Activated CD8-positive, alpha-beta memory T cell treated with anti-CD3 and anti-CD28 coated beads, Interleukin-2, amount 50 U/mL, for 1 hour (primary cell): ENCODE measurements around the gene PLAAT2.
"Not testable (repeated sequence)": the region's sequence is repeated elsewhere in the genome, so short reads cannot be mapped to it uniquely, and the experiment has no call there.

Experiments used
- DNase-seq: peaks from one replicate; pipeline ENCODE4 v3.0.0-alpha.2; 2020; ENCODE audit errors: extremely low read depth

Gene PLAAT2

GRCh38 chr11:63563201-63564055, at the start of gene PLAAT2:
Gene PLAAT2 (minus strand): TSS chr11:63563379. CDS start chr11:63563324, 55 bp downstream.
- DNase-seq, result no peak

- DNase-seq, result no peak
Observed at GRCh38 chr11:63612181-63612580, 49.0 kb upstream of the PLAAT2 start.

- no peak for DNase-seq
Observed at GRCh38 chr11:63611395-63611747, 48.2 kb upstream of the PLAAT2 start.

GRCh38 chr11:63610604-63611394, 47.6 kb upstream of the PLAAT2 start:
- DNase-seq, result no peak

- DNase-seq, result no peak
Observed at GRCh38 chr11:63609971-63610580, 46.9 kb upstream of the PLAAT2 start.

- DNase-seq, result no peak
Observed at GRCh38 chr11:63609536-63609935, 46.4 kb upstream of the PLAAT2 start.

- no peak for DNase-seq
Observed at GRCh38 chr11:63608353-63609345, 45.5 kb upstream of the PLAAT2 start.

- DNase-seq, result no peak
Observed at GRCh38 chr11:63603180-63603518, 40.0 kb upstream of the PLAAT2 start.

GRCh38 chr11:63602290-63603179, 39.4 kb upstream of the PLAAT2 start:
- DNase-seq, result not testable (repeated sequence)

- DNase-seq, result no peak
Observed at GRCh38 chr11:63599211-63600122, 36.3 kb upstream of the PLAAT2 start.

GRCh38 chr11:63598556-63598955, 35.4 kb upstream of the PLAAT2 start:
- DNase-seq, result no peak

GRCh38 chr11:63595296-63595695, 32.1 kb upstream of the PLAAT2 start:
- no peak for DNase-seq

GRCh38 chr11:63592975-63593395, 29.8 kb upstream of the PLAAT2 start:
- DNase-seq, result no peak

GRCh38 chr11:63590024-63590788, 27.0 kb upstream of the PLAAT2 start:
- DNase-seq, result no peak

GRCh38 chr11:63589000-63589399, 25.8 kb upstream of the PLAAT2 start:
- DNase-seq, result no peak

GRCh38 chr11:63586451-63587166, 23.4 kb upstream of the PLAAT2 start:
- DNase-seq, result no peak

GRCh38 chr11:63583357-63583677, 20.1 kb upstream of the PLAAT2 start:
- no peak for DNase-seq

GRCh38 chr11:63581224-63581623, 18.0 kb upstream of the PLAAT2 start:
- not testable (repeated sequence) for DNase-seq
